Measurements from ENCODE around the gene TSSC4.
"Not testable (repeated sequence)": the region's sequence is repeated elsewhere in the genome, so short reads cannot be mapped to it uniquely, and the experiment has no call there.

The TSSC4 gene

DNA sequence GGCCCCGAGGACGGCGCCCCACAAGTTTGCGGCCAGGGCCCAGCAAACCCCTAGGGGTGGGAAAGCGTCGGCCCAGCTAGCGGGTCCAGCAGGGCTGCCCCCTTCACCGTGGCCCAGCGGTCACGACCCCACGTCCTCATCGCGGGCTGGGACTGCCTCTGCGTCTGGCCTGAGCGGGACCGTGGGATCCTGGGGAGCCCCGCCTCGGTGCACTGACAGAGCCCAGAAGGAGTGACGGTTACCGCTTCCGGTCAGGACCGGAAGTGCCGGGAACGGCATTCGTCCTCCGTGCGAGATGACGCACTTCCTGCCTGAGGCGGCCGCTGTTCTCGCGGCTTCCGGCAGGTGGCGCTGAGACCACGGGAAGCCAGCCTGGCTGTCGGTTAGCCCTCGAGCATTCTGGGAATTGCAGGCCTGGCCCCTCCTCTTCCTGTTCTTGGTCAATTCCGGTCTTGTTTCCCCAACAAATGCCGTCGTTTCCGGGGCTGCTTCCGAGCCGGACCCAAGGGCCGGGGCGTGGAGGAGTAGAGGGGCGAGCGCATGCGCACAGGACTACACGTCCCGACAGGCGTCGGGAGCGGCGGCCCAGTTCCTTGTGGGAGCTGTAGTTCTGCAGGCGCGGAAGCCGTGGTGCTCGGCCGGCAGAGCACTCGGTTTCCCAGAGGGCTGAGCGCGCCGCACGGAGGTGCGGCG, at the start of gene TSSC4:
TSS of gene TSSC4 (plus strand) at position 682 of the 693 bp plus-strand sequence. CDS start 1,884 bp downstream, outside the sequence.
- peak within 1 kb of the TSS; percentile 88 to 99 (median 96) for H3K27ac ChIP-seq
- peak within 1 kb of the TSS; percentile 74 to 100 (median 88) for H3K4me3 ChIP-seq

DNA sequence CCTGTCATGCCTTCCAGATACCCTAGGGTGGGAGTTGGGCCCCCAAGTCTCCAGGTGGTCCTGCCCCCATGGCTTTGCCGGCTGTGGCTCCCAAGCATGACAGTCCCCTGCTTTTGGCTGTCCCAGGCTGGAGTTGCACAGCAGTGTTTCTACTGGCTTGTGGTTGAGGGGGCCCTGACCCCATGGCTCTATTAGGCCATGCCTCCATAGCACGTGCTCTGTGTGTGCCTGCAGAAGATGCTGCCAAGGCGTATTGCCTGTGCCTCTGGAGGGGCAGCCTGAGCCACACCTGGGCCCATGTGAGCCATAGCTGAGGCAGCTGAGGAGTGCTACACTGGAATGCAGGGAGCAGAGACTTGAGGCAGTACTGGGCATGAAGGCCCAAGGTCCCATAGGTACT, 48.8 kb upstream of the TSSC4 start:
- Histone ChIP-seq H3K27ac (no peak overlapping the region), H3K4me3 (no peak overlapping the region)

DNA sequence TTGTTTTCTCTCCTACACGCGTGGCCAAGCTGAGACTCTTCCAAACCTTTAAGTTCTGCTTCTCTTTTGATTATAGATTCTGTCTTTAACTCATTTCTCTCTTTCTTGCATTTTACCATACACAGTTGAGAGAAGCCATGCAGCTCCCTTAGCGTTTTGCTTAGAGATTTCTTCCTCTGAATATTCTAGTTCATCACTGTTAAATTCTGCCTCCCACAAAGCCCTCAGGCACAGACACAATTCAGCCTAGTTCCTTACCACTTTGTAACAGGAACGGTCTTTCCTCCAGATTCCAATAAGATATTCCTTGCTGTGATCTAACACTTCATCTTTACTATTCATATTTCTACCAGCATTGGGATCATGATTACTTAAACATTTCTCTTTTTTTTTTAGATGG, 48.1 kb upstream of the TSSC4 start:
- Histone ChIP-seq H3K27ac (no peak overlapping the region), H3K4me3 (no peak overlapping the region)

DNA sequence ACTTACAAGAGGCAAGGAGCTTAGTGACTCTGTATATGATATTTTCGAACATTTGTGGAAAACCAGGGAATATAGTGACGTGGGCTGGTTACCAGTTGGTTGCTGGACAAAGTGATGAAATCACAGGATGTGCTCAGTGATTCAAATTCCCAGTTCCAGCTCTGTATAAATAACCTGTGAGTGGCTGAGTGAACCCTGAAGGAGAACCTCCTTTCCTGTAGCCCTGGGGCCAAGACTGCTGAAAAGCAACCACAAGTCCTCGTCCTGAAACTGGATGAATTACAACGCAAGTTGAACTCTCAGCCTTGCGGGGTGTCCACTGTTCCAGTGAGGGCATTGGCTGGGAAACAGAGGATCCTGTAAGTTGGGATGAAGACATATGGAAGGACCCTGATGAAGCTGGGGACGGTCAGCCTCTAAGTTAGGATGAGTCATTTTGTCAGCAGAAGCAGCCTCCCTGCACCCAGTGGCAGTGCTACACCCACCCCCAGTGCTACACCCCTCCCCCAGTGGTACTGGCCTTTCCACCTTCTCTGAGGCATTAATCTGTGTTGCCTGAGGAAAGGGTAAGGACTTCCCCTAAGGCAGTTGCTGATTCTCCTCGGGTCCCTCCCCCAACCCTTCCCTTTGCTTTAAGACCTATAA, 45.4 kb upstream of the TSSC4 start:
- no peak overlapping the region for H3K27ac ChIP-seq
- H3K4me3 ChIP-seq: no peak overlapping the region

DNA sequence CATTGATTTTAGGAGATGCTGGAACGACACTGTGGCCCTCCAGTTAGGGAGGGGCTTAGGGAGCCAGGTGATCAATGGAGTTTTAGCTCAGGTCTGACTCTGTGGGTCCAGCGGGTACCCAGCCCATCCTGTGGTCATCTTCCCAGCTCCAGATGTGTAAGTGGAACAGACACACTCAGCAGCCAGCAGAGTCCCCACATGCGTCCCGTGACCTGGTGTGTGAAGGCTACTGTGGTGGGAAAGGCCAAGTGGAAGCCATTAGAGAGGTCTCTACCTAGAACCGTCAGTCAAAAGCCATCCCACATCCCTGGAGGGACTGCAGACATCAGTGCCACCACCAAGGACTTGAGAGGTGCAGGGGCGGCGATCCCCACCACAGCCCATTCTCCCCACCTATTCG, 43.3 kb upstream of the TSSC4 start:
- H3K27ac ChIP-seq: no peak overlapping the region
- no peak overlapping the region for H3K4me3 ChIP-seq

DNA sequence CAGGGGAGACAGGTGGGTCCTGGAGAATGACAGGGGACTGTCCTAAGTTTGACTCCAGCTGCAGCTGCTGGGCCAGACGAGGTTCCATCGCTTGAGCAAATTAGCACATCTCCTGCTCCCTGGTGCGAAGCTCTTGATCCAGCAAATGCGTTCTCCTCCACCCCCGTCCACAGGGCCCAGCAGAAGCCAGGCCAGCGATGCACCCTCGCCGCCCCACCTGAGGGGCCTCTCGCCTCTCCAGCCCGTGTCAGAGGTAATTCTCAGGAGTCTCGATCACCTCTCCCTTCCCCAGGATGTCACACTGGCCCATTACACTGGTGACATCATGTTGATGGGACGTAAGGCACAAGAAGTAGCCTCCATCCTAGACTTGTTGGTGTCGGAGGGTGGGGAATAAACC, 42.9 kb upstream of the TSSC4 start:
- H3K27ac ChIP-seq, H3K4me3 ChIP-seq: not testable (repeated sequence)

DNA sequence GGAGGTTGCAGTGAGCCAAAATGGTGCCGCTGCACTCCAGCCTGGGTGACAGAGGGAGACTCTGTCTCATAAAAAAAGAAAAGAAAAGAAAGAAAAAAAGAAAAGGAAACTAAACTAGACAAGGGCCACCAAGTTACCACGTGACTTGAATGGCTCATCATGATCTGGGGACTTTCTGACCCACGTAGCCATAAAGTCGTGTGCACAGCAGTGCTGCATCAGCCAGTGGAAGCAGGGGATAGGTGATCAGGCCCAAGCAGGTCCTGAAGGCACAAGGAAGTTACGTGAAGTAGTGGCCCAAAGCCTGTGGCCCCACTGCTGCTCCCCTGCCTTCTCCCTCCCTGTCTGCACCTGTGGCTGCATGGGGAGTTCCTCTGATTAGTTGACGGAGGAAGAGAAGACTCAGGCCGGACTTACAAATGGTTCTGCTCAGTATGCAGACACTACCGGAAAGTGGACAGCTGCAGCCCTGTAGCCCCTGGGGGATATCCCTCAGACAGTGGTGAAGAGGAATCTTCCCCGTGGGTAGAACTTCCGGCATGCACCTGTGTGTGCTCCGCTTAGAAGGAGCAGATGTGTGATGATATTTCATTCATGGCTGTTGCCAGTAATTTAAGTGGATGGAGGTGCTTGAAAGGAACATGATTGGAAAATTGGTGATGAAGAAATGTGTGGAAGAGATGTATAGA, 41.7 kb upstream of the TSSC4 start:
- Histone ChIP-seq H3K27ac (no peak overlapping the region), H3K4me3 (no peak overlapping the region)

DNA sequence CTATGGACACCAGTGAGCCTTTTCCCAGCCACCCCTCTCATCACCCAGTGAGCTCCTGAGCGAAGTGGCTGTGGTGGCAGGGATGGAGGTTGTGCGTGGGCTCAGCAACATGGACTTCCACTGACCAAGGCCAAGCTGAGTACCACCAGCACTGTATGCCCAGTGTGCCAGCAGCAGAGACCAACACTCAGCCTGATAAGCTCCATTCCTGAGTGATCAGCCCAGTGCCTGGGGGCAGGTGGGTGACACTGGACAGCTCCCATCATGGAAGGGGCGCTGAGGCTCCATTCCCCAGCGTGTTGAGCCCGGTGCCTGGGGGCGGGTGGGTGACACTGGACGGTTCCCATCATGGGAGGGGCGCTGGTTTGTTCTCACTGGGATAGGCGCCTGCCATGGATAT, 41.0 kb upstream of the TSSC4 start:
- Histone ChIP-seq H3K4me3 (no peak overlapping the region), H3K27ac (no peak overlapping the region)

DNA sequence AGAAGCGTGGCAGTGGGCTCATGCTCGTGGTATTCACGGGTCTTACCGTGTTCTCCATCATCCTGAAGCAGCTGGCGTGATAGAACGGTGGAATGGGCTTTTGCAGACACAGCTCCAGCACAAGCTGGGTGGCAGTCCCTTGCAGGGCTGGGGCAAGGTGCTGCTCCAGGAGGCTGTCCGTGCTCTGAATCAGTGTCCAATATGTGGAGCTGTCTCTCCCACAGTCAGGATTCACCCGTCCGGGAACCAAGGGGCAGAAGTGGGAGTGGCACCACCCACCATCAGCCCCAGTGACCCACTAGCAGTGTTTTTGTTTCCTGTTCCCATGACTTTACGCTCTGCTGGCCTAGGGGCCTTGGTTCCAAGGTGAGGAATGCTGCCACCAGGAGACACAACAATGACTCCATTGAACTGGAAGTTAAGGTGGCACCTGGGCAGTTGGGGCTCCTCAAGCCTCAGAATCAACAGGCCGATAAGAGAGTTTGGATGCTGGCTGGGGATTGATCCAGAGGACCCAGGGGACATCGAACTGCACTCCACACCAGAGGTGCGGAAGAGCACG, 40.4 kb upstream of the TSSC4 start:
- no peak overlapping the region for H3K27ac ChIP-seq
- H3K4me3 ChIP-seq: no peak overlapping the region

DNA sequence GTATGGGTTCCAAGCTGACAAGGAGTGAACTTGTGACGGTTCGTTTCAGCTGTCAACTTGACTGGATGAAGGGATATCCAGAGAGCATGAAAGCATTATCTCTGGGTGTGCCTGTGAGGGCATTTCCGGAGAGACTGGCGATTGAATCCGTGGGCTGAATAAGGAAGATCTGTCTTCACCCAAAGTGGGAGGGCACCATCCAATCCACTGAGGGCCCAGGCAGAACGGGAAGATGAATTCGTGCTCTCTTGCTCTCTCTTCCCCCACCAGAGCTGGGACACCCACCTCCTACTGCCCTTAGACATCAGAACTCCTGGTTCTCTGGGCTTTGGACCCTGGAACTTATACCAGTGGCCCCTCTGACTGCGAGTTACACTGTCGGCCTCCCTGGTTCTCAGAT, 39.0 kb upstream of the TSSC4 start:
- Histone ChIP-seq H3K27ac (no peak overlapping the region), H3K4me3 (no peak overlapping the region)

DNA sequence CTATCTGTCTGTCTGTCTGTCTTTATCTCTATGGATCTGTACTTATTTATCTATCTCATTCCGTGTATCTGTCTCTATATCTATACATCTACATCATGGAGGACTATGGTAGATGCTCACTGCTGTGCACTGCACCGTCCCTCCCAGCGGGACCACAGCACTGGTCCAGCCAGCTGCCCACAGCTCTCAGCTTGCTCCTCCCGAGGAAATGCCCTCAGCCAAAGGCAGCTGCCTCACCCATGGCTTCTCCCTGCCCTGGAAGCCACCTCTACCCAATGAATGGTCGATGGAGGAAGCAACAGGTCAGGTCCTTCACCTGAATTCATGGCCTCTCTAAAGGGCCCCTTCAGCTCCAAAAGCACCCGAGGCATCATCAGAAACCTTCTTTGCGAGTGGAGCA, 38.1 kb upstream of the TSSC4 start:
- Histone ChIP-seq H3K27ac (no peak overlapping the region), H3K4me3 (no peak overlapping the region)

DNA sequence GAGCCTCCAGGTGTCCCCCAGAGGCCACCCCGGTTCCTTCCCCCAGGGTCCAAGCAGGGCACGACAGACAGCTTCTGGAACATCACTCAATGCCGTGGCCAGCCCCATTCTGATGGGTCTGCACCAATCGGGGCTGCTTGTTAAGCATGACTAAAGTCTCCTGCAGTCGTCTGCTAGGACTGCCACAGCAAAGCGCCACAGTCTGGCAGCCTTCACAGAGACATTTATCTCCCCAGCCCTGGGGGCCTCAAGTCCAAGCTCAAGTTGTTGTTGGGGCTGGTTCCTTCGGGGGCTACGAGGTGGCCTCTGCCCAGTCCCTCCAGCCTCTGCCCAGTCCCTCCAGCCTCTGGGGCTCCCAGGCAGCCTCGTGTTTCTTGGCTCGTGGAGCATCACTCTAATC, 37.4 kb upstream of the TSSC4 start:
- no peak overlapping the region for H3K4me3 ChIP-seq

DNA sequence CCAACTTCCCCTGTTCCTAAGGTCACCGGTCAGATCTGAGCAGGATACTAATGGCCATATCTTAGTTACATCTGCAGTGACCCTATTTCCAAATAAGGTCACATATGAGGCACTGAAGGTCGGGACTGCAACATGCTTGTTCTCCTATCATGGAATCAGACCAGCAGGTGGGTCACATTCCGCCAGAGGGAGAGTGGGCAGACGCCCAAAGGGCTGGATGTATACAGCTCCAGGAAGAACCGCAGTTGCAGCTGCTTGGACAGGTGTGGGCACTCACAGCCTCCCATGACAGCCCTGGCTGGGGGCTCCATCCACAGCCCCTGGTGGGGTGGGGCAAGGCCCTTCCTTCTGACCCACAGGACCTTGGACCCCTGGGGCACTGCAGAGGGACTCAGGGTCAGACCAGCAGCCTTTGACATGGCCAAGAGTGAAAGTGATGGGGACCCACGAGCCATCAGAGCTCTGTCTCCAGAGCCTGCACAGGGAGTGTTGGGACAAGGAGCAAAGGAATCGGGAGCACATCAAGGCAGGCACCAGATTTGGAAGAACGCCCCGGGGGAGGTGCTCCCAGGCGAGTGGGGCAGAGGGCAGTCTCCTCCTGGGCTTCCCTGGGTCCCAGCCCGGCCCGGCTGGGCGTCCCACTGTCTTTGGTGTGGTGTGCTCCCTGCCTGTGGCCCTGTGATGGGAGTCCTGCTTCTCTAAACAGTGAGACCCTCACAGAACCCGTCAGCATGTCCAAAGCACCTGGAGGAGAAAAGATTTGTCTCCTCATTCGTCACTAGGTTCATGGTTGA, 36.8 kb upstream of the TSSC4 start:
- H3K4me3 ChIP-seq: no peak overlapping the region
- H3K27ac ChIP-seq: no peak overlapping the region

More for the DNA sequence above, 37.4 kb upstream of the TSSC4 start:
- no peak overlapping the region for H3K27ac ChIP-seq

DNA sequence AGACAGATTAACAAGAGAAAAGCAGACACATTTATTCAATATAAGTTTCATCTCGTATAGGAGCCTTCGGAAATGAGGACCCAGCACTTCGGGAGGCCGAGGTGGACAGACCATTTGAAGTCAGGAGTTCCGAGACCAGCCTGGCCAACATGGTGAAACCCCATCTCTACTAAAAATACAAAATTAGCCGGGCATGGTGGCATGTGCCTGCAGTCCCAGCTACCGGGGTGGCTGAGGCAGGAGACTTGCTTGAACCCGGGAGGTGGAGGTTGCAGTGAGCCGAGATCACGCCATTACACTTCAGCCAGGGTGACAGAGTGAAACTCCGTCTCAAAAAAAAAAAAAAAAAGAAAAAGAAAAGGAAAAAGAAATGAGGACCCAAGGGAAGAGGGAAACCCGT, 36.2 kb upstream of the TSSC4 start:
- H3K27ac ChIP-seq, H3K4me3 ChIP-seq: not testable (repeated sequence)

DNA sequence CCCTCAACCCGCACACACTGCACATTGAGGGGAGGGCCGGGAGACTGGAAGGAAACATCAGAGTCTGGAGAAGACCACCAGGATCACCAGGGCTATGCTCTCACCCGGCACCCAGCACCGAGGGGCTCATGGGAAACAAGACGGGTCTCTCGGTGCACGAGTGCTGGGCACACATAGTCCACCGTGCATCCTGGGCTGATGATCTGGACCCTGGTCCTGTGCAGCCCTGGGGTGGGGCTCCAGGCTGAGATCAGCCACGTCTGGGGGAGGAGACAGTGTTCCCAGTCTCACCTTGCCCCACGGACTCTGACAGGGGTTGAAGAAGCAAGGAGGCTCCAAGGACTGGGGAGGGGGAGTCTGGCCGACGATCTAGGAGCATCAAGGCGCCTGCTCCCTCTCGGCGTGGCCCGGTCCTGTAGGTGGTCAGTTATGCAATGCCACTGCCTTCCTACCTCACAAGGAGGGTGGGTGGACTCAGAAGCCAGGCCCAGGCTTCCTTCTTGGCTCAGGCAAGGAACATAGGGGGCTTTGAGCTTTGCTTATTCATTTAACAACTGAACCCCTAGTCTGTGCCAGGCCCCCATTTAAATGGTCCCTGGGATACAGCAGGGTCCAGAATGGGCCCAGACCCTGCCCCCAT, 34.9 kb upstream of the TSSC4 start:
- Histone ChIP-seq H3K4me3 (no peak overlapping the region), H3K27ac (no peak overlapping the region)

DNA sequence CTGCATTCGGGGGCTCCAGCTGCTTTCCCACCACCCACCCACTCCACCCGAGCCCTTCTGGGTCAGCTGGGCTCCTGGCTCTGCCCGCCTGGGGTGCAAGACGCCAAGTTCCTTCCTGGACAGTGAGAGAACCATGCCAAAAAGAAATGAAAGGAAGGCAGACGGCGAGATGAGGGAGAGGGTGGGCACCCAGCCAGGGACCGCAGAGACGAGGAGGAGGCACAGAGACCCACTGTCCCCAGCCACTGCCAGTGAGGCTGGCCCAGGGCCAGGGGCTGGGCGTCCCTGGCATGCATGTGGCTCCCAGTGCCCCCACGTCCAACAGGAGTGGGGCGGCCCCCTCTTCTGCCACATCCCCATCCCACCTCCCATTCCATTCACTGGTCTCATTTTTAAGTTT, 34.3 kb upstream of the TSSC4 start:
- Histone ChIP-seq H3K4me3 (no peak overlapping the region), H3K27ac (no peak overlapping the region)

DNA sequence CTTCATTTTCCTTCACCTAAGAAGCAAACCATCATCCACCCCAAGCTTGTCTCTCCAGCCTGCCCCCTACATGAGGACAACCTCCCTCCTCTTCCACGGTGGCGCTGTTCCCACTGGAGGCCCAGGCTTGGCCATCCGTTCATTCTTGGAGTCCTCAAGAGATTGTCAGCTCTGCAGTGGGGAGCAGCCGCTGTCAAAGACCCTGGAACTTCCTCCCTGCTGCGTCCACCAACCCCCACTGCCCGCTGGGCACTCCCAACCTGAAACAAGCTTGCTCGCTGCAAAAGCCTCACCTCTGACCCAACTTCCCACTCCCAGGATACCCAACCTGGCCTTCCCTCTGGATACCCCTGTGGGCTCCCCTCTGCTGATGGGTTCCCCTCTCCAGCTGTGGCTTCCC, 33.8 kb upstream of the TSSC4 start:
- H3K4me3 ChIP-seq: no peak overlapping the region
- H3K27ac ChIP-seq: no peak overlapping the region

DNA sequence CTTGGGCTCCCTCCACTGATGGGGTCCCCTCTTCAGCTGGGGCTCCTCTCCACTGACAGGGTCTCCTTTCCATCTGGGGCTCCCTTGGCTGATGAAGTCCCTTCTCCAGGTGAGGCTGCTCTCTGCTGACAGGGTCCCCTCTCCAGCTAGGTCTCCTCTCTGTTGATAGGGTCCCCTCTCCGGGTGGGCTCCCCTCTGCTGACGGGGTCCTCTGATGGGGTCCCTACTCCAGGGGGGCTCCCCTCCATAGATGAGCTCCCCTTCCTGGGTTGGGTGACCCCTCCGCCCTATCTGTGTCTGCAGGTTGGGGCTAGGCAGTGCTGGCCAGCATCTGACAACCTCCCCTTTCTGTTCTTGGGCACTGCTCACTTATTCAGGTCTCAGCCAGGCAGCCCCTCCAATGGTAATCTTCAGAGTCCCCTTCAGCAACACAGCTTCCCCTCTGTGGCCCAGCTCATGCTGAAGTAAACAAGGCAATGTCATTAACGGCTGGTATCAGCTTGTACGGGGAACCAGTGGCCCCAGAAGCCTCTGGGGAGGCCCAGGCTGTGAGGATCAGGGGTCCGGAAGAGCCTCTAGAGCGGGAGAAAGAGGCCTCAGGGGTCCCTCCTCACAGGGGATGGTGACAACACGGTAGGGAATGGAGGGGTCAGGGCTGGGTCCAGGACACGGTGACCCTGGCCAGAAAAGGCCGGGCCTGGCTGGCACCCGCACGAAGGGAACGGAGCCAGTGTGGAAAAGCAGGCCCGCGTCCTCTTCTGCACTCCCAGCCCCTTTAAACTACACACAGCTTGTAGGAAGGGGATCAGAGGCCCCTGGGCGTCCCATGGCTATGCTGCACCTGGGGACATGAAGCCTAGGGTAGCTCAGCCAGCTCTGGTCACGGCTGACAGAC, 33.0 kb upstream of the TSSC4 start:
- Histone ChIP-seq H3K4me3 (no peak overlapping the region), H3K27ac (no peak overlapping the region)

Data from skin epidermis (tissue), 12 donors.